OCI-LY3 (cell line): Measurements from ENCODE around the gene CCR9.

Experiments
- CTCF ChIP-seq: fragments of 200-600, 300-600 bp; sonication (generic); IDR thresholded peaks from 2 replicates; pipeline ENCODE4 v1.5.1; 2014; ENCODE audit warnings: antibody characterized with exemption, low read length, low read depth
- EZH2phosphoT487 ChIP-seq: fragments of 200-600 bp; shearing (Covaris generic); IDR thresholded peaks from 2 replicates; pipeline ENCODE4 v1.6.1; 2018; ENCODE audit warnings: antibody characterized with exemption, mixed run types, low read depth

- TF ChIP-seq CTCF (no peak), EZH2phosphoT487 (no peak)
Observed at GRCh38 chr3:45912435-45912834, 26.1 kb downstream of the CCR9 start.
